ENCODE results near the gene NEO1.

The NEO1 gene

DNA sequence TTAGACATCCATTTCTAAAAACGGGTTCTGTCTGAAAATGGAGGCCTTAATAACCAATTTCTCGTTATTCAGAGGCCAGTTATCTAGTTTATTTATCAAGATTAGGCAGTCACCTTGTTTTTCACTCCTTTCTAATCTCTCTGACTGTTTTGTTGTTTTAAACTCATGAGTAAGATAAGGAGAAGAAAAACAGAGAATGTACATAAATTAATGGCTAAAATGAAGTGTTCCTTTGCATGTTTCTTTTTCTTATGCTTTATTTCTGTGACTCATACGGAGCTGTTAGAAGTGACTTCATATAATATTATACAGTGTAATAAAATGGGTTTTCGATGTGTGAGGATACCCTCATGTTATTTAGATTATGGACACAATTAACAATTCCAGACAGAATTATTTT is 22.0 kb downstream of the NEO1 start:
- no peak for DNase-seq (ENCODE audit: low read depth)
- no peak overlapping the region for H3K4me3 ChIP-seq (ENCODE audit: low read depth, low read length)
- TF ChIP-seq, protein P1, sequence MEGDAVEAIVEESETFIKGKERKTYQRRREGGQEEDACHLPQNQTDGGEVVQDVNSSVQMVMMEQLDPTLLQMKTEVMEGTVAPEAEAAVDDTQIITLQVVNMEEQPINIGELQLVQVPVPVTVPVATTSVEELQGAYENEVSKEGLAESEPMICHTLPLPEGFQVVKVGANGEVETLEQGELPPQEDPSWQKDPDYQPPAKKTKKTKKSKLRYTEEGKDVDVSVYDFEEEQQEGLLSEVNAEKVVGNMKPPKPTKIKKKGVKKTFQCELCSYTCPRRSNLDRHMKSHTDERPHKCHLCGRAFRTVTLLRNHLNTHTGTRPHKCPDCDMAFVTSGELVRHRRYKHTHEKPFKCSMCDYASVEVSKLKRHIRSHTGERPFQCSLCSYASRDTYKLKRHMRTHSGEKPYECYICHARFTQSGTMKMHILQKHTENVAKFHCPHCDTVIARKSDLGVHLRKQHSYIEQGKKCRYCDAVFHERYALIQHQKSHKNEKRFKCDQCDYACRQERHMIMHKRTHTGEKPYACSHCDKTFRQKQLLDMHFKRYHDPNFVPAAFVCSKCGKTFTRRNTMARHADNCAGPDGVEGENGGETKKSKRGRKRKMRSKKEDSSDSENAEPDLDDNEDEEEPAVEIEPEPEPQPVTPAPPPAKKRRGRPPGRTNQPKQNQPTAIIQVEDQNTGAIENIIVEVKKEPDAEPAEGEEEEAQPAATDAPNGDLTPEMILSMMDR (IDR thresholded peaks at IDR 0.05; ENCODE audit: control insufficient read depth, extremely low read depth, insufficient read depth): no peak

DNA sequence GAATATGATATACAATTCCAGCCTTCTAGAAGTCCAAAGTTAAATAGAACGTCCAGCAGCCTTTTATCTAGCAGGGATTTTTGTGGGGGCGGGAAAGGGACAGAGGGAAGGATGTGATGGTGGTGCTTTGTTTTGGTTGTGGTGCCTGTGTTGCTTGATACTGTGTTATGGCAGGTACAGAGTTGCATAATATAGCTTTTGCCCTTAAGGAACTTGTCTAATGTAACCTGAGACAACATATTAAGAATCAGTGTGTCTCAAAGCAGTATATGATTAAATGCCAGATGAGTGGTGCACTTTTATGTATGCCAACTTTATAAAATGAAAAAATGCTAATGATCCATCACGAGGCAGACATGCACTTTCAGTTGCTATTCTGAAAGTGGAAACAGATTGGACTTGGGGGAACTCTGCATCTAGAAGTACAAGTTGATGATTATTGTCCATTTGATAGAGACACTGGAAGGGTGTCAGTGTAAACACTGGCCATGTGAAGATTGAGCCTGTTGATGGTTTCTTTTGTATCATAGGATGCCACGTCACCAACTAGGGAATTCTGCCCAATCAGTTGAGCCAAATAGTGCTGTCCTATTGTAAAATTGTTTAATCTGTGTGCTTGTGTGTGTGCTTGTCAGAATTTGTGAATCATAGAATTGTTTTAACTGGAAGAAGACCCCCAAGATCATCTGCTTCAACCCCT is 23.0 kb downstream of the NEO1 start:
- no peak overlapping the region for H3K4me3 ChIP-seq (ENCODE audit: low read depth, low read length)
- TF ChIP-seq, protein P1 (IDR thresholded peaks at IDR 0.05; ENCODE audit: control insufficient read depth, extremely low read depth, insufficient read depth): no peak
- DNase-seq (ENCODE audit: low read depth): no peak

DNA sequence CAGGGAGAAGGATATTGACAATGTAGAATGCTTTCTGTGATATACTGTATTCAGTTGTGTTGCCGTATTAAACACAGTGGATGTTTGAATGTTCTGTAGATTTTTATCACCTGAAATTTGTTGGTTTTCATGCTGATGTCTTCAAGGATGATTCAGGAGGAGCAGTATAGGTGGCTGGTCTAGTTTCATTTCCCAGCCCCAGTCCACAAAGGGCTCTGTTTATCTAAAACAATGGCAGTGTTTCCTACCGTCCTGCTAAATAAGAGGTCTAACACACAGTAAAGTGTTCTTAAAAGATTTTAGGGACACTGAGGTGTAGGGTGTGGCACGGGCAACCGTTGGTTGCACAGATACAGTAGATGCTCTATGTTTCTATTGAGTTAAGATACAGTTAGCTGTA is 26.0 kb downstream of the NEO1 start:
- no peak overlapping the region for H3K4me3 ChIP-seq (ENCODE audit: low read depth, low read length)
- TF ChIP-seq, protein P1 (IDR thresholded peaks at IDR 0.05; ENCODE audit: control insufficient read depth, extremely low read depth, insufficient read depth): no peak
- no peak for DNase-seq (ENCODE audit: low read depth)

DNA sequence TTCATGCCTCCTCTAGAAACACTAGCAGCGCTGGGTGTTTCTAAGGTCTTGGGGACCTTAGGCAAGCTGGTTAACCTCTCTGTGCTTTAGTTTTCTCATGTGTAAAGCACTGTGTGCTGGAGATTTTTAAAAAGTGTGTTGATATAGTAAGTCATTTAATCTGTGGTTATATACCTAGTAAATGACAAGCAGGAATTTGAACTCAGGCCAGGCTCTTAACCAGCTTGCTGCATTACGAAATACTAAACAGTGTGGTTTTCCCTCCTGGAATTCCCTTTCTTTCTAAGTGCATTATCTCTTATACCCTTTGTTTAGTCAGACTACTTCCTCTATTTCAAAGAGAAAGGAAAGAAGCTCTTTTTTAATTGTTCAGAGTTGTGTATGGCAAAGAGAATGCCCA is 26.5 kb downstream of the NEO1 start:
- DNase-seq (ENCODE audit: low read depth): peak; percentile 50
- no peak overlapping the region for H3K4me3 ChIP-seq (ENCODE audit: low read depth, low read length)
- TF ChIP-seq, protein P1 (IDR thresholded peaks at IDR 0.05; ENCODE audit: control insufficient read depth, extremely low read depth, insufficient read depth): no peak

DNA sequence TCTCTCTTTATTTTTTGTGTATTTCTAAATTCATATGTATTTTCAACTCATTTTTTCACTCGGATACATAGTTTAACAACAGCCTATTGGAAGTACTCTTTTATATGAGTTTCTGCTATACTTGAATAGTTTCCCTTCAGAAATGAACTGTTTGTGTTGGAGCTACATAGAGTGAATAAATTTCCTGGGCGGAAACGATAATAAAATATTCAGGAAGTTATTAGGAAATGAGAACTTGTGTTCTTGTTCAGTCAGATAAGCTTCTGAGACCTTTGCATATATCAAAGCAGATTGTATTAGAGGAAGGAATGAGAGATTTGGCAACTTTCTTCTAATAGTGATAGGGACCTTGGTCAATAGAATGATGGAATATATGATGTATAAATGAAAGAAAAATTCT is 27.3 kb downstream of the NEO1 start:
- TF ChIP-seq, protein P1 (IDR thresholded peaks at IDR 0.05; ENCODE audit: control insufficient read depth, extremely low read depth, insufficient read depth): no peak
- no peak overlapping the region for H3K4me3 ChIP-seq (ENCODE audit: low read depth, low read length)
- DNase-seq (ENCODE audit: low read depth): no peak

DNA sequence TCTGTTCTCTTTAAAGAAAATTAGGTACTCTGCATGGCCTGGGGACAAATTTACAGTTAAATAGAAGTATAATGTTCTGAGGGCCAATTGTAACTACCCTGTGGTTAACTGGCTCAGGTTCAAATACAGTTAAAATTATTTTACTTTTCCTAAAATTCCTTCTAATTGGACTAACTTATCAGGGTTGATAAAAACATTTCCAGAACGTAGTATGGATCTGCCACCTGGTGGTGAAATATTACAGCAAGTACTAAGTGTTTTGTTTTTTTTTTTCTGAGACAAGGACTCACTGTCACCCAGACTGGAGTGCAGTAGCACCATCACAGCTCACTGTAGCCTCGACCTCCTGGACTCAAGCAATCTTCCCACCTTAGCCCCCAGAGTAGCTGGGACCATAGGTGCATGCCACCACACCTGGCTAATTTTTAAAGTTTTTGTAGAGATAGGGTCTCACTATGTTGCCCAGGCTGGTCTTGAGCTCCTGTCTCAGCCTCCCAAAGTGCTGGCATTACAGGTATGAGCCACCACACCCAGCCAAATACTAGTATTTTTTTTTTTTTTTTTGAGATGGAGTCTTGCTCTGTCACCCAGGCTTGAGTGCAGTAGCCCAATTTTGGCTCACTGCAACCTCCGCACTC is 29.2 kb downstream of the NEO1 start:
- peak; percentile 40 for DNase-seq (ENCODE audit: low read depth)
- TF ChIP-seq, protein P1 (IDR thresholded peaks at IDR 0.05; ENCODE audit: control insufficient read depth, extremely low read depth, insufficient read depth): peak; percentile 68
- H3K4me3 ChIP-seq (ENCODE audit: low read depth, low read length): no peak overlapping the region

Data from LNCaP clone FGC (cell line).